ENCODE data around the gene COL18A1. TPM values are rescaled to one million over a fixed set of nuclear protein-coding genes. Genes with fewer than 3 reads are reported as not detected.
"Not testable (repeated sequence)": the region's sequence is repeated elsewhere in the genome, so short reads cannot be mapped to it uniquely, and the experiment has no call there.

COL18A1 gene
- total RNA-seq, 1 donor from 2014 or later = 6.4 TPM

DNA sequence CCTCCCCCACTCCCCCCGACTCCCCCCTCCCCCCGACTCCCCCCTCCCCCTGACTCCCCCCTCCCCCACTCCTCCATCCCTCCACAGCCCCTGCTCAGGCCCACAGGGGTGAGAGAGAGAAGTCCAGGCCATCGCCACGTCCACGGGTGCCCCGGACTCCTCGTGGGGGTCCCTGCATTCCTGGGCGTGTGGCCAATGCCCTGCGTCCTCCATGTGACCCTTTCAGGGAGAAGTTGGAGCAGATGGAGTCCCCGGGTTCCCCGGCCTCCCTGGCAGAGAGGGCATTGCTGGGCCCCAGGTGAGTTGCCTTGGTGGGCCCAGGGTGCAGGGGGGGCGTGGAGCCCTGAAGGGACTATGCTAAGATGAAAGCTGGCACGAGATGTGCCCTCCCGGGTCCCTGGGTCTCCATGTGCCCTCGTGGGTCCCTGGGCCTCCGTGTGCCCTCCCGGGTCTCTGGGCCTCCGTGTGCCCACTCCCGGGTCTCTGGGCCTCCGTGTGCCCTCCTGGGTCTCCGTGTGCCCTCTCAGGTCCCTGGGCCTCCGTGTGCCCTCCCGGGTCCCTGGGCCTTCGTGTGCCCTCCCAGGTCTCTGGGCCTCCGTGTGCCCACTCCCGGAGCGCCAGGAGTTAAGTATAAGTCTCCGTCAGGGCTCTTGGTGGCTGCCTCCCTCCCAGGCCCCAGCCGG is 85.2 kb downstream of the COL18A1 start:
- intact Hi-C loops (cut with micrococcal nuclease) = no loop called here

DNA sequence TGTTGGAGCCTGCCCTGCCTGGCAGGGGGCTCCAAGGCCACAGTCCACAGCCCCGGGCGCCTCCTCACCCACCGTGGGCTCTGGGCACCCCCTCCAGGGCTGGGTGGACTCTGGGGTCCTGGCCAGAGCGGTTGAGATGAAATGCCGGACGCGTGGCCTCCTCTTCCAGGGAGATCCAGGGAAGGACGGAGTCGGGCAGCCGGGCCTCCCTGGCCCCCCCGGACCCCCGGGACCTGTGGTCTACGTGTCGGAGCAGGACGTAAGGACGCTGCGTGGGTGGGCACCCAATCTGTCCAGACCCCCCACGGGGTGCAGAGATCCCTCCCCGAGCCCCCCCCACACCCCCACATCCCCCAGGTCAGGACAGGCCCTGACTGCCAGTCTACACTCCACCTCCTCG is 86.1 kb downstream of the COL18A1 start:
- intact Hi-C loops (cut with micrococcal nuclease) = no loop called here

DNA sequence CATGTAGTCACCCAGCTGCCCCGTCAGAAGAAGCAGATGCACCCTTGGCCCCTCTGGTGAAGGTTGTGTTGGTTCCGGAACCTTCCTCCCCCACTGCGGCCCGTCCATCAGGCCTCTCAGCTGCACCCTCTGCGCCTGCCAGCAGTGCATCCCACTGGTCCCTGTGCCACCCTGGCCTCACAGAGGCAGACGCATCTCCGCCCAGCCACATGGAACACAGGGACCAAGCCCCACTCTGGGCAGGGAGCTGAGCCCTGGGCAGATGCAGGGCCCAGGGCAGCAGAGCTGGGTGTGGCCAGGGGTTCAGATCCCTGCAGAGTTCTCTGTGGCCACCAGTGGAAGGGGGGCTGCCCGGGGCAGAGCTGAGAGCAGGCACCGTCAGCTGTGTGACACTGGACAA is 86.7 kb downstream of the COL18A1 start:
- intact Hi-C loops (cut with micrococcal nuclease) = no loop called here

DNA sequence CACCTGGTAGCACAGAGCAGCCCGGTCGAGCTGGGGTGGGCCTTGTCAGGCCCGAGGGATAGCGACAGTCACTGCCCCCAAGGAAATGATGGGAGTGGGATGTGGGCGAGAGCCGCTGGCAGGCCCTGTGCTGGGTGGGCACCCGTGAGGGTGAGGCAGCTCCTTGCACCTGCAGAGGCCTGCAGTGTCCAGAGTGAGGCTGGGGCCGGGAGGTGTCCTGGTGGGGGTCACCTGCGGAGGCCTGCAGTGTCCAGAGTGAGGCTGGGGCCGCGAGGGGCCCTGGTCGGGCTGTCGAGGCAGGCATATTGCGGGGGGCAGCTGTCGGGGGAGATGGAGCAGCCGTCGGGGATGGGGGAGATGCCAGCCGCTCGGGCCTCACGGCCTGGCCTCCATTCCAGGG is 87.8 kb downstream of the COL18A1 start:
- intact Hi-C loops (cut with micrococcal nuclease) = no loop called here

DNA sequence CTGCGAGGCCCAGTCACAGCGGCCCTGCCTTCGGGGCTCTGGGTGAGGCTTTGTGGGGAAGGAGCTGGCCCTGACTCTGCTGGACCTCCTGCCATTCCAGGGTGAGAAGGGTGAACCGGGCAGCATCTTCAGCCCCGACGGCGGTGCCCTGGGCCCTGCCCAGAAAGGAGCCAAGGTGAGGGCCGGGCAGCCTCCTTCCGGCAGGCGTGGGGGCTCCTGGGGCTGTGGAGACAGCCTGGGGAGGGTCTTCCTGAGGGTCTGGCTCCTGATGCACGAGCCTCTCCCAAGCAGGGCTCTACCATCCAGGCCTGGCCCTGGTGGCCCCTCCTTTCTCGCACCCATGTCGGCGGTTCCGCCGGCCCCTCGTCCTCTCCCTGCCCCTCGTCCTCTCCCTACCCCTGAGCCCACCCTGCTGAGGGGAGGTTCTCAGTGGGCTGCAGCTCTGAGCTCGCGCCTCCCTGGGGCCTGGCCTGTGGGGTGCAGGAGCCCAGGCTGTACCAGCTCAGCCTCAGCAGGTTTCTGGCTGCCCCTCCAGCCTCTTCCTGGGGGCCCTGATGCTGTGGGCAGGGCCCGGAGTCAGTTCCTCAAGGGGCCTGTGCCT is 88.5 kb downstream of the COL18A1 start:
- intact Hi-C loops (cut with micrococcal nuclease) = no loop called here

GRCh38 chr21:45494135-45494850 is 89.3 kb downstream of the COL18A1 start:
- intact Hi-C loops (cut with micrococcal nuclease) = no loop called here

DNA sequence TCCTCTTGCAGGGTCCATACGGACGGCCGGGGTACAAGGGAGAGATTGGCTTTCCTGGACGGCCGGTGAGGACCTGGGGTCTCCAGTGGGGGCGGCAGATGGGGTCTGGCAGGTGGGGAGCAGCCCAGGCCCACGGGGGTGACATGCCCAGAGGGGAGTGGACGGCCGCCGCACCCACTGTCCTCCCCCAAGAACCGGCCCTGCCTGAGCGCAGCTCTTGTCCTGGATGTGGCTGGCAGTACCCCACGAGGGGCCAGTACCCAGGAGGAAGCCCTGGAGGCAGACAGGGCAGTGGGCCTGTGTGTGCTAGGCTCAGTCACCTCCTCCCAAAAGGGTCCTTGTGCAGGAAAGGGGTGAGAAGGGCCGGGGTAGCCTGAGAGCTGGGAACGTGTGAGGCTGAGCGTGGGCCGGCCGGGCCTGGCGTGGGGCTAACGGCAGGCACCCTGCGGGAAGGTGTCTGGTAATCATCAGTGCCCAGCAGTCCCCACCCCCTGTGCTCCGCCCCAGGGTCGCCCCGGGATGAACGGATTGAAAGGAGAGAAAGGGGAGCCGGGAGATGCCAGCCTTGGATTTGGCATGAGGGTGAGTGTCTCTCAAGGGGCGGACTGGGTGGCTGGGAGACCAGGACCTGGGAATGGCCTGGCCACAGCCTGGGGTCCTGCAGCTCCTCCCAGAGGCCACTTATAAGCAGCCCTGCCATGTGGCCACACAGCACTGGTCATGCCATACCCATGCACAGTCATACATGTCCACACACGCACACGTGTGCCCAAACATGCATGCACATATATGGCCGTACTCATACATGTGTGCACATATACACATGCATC is 90.1 kb downstream of the COL18A1 start:
- intact Hi-C loops (cut with micrococcal nuclease) = no loop called here

DNA sequence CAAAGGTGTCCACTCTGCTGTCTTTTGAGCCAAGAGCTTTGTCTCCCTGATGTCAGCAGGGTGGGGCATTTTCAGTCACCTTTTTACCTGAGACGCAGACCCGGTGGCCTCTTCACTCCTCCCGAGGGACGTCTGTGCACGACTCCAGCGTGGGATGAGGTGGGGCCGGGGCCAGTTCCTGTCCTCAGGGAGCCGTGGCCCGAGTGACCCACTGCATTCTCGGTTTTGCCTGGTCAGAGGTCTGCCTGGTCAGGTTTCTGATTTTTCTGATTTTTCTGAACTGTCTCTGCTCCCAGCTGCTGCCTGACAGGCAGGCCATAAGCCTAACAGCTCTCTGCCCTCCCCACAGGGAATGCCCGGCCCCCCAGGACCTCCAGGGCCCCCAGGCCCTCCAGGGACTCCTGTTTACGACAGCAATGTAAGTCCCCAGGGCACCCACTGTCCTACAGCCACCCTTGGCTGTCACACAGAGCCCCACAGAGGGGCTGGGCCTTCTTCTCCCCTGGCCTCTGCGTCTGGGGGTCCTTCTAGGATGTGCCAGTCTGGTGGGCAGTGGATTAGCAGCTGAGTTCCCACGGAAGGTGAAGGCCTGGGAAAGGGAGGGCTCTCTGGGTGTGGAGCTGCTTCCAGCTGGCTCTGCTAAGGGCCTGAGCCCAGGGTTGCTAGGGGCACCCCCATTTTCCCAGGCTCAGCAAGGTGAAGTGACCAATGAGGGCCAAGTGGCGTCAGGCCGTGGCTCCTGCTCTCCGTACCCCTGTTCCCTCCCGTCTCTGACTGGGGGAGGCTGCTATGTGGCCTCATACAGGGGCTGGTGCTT is 91.4 kb downstream of the COL18A1 start:
- intact Hi-C loops (cut with micrococcal nuclease) = no loop called here

DNA sequence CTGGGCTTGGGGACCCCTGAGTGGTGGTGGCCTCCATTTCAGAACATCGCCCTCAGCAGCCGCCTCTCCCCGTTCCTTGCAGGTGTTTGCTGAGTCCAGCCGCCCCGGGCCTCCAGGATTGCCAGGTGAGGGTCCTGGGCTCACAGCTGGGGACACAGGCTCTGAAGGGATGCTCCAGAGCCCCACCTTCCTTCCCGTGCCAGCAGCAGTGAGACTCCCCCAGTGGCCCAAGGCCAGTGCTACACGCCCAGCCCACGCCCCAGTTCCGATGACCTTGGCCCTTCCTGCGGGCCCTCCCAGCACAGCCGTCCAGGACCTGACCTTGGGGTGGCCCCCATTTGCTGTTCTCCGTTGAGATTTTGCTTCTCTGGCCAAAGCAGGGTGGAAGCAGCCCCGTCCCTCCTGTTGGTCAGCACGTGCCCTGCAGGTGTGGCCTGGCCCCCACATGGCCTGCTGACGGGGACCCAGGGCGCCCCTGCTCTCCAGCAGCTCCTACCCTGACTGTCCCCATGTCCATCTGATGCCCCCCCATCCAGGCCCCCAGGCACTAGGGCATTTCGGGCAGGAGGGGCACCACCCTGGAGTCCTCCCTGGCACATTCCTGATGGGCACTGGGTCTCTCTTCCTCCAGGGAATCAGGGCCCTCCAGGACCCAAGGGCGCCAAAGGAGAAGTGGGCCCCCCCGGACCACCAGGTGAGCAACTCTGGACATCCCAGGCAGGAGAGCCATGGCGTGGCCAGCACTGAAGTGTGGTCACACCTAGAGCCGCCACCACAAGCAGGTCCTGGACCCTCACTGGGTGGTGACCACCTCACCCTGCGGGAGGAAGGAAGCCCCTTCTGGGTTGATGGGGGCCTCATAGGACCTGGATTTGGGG is 92.2 kb downstream of the COL18A1 start:
- intact Hi-C loops (cut with micrococcal nuclease) = no loop called here

GRCh38 chr21:45497846-45498645 is 93.1 kb downstream of the COL18A1 start:
- intact Hi-C loops (cut with micrococcal nuclease) = no loop called here

DNA sequence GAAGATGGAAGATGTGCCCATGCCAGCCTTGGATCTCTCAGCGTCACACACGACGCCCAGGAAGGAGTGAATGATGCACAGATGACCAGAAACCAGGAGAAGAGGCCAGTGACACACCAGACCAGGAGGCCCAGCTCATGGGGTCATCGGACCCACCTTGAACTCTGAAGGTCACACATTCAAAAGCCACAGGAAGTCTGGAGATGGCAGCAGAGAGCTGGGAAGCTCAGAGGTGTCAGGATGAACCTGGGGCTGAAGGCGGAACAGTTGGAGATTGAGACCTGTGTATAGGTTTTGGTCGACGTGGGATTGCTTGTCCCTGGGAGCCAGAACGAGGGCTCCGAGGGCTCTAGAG is 93.7 kb downstream of the COL18A1 start:
- intact Hi-C loops (cut with micrococcal nuclease) = no loop called here

DNA sequence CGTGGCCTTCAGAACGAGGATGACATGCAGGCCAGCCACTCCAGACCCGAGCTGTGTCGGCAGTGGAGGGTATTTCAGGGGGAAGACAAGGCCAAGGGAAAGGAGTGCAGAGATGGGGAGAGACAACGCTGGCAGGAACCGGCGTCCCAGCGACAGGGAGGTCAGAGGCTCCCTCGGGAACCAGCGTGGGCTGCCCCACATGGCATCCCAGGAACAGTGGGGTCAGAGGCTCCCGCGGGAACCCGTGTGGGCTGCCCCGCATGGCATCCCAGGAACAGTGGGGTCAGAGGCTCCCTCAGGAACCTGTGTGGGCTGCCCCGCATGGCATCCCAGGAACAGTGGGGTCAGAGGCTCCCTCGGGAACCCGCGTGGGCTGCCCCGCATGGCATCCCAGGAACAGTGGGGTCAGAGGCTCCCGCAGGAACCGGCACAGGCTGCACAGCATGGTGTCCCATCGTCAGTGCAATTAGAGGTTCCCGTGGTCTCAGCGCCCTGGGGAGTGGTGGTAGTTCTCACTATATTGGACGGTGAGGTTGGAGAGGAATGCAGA is 94.3 kb downstream of the COL18A1 start:
- intact Hi-C loops (cut with micrococcal nuclease) = no loop called here

DNA sequence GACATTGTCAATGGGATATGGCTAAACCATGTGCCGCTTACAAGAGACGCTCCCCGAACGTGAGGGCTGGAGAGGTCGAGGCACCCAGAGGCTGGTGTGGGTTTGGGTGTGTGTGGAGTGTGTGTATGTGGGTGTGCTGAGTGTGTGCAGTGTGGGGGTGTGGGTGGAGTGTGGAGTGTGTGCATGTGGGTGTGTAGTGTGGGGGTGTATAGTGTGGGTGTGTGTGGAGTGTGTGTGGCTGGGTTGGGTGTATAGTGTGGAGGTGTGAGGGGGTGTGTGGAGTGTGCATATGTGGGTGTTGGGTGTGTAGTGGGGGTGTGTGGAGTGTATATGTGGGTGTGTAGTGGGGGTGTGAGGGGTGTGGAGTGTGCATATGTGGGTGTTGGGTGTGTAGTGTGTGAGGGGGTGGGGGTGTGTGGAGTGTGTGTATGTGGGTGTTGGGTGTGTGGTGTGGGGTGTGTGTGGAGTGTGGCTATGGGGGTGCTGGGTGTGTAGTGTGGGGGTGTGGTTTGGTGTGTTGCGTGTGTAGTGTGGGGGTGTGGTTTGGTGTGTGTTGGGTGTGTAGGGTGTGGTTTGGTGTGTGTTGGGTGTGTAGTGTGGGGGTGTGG is 95.1 kb downstream of the COL18A1 start:
- intact Hi-C loops (cut with micrococcal nuclease) = loop anchor here (2.0 kb wide), 1 partner anchor 21 kb away; no protein-coding TSS in a partner anchor

DNA sequence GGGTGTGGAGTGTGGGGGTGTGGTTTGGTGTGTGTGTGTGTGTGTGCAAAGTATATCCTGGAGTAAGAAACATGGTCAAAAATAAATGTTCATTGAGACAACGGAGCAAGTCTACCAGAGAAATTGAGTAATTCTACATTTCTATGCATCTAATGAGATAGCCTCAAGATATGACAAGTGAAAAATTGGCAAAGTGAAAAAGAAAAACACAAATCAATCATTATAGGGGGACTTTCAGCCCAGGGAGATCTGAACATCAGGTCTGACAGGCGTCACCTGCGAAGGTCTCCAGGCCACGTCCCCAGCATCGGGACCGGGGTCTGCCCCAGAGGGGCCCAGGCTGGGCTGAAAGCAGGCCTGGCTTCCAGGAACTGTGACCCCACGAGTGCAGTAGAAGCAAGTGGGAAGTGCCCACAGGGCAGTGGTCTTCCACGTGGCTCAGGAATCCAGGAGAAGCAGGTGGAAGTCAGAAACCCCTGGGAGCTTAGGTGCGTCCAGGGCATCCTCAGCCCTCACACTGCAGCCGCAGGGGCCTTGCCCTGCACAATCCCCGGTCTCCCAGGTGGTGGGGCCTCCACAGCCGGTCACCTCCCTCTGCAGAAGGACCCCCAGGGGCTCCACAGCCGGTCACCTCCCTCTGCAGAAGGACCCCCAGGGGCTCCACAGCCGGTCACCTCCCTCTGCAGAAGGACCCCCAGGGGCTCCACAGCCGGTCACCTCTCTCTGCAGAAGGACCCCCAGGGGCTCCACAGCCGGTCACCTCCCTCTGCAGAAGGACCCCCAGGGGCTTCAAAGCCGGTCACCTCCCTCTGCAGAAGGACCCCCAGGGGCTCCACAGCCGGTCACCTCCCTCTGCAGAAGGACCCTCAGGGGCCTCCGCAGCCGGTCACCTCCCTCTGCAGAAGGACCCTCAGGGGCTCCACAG is 96.4 kb downstream of the COL18A1 start:
- intact Hi-C loops (cut with micrococcal nuclease) = loop anchor here (2.0 kb wide), 1 partner anchor 23 kb away; no protein-coding TSS in a partner anchor

- intact Hi-C loops (cut with micrococcal nuclease) = no loop called here
Measured at GRCh38 chr21:45502006-45502345, 97.0 kb downstream of the COL18A1 start.

DNA sequence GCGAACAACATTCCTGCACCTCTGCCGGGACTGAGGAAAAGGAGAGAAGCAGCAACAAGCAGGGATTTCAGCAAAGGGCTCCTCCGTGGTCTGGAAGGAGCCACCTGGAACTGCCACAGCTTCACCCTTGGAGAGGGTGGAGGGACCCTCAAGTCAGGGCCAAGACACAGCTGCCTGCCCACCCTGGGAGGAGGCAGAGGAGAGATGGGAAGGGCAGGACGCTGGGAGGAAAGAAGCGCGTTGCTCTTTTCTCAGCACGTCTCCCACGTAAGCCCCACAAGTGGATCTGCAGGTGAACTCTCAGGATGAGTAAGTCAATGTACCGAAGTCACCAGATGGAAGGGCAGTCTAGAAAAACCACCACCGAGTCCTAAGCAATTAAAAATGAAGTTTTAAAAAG is 97.6 kb downstream of the COL18A1 start:
- intact Hi-C loops (cut with micrococcal nuclease) = no loop called here

DNA sequence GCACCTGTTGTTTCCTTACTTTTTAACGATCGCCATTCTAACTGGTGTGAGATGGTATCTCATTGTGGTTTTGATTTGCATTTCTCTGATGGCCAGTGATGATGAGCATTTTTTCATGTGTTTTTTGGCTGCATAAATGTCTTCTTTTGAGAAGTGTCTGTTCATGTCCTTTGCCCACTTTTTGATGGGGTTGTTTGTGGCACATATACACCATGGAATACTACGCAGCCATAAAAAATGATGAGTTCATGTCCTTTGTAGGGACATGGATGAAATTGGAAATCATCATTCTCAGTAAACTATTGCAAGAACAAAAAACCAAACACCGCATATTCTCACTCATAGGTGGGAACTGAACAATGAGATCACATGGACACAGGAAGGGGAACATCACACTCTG is 98.3 kb downstream of the COL18A1 start:
- intact Hi-C loops (cut with micrococcal nuclease) = not testable (repeated sequence)

Measured in T-helper 2 cell treated with Interferon-gamma antibody and Interleukin-4, amounts not matched to agents 100 ng/mL and 5 ng/mL, for 36 hours (primary cell).